ENCODE measurements around the gene LRRC3C.
"Not testable (repeated sequence)": the region's sequence is repeated elsewhere in the genome, so short reads cannot be mapped to it uniquely, and the experiment has no call there.

Gene LRRC3C, protein sequence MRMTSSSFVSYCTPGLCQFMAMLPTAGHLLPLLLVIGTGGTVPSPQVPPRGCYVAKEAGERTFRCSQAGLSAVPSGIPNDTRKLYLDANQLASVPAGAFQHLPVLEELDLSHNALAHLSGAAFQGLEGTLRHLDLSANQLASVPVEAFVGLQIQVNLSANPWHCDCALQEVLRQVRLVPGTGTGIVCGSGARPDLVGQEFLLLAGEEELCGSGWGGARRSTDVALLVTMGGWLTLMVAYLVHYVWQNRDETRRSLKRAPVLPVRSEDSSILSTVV

DNA sequence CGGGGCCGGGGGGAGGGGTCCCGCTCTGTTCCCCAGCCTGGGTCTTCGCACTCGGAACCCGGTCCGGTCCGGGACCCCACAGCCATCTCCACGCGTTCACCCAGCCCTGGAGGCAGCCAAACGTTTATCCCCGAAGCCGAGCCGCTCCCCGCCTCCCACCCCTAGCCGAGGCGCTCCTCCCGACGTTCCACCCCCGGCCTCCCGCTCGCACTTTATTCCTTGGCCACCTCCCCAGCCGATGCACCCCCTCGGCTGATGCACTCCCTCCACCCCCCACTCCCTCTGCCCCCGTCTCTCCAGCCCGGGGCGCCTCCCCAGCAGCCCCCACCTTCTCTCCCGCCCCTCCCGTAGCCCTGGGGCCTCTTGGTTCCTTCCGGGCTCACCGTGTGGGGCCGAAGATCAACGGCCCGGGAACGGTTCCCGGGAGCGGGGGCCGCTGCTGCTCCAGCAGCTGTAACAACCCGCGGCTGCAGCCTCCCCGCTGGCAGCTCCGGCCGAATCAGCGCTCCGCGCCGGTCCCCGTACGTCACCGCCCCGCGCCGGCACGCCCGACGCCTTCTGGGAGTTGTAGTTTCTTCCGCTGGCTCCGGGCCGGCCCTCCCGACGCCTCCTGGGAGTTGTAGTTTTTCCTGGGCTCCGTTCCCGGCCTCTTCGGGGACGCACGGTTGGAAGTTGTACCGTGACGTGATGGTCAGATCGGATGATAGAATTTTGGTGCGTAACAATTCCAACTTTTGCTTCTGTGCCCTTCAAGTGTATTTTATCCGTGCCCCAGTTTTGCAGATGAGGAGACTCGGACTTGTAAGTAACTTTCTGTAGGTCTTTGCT is at the start of gene LRRC3C, which contains the start of gene ORMDL3:
Gene LRRC3C (plus strand): TSS at position 632 of the 828 bp plus-strand sequence. CDS start 13,792 bp downstream, outside the sequence.
Gene ORMDL3 (minus strand): TSS at position 501 of the 828 bp plus-strand sequence. CDS start 3,398 bp downstream, outside the sequence.
- DNase-seq = peak; percentile 73 to 88

GRCh38 chr17:39886102-39886501 is 41.4 kb upstream of the LRRC3C start:
- not testable (repeated sequence) for DNase-seq

DNA sequence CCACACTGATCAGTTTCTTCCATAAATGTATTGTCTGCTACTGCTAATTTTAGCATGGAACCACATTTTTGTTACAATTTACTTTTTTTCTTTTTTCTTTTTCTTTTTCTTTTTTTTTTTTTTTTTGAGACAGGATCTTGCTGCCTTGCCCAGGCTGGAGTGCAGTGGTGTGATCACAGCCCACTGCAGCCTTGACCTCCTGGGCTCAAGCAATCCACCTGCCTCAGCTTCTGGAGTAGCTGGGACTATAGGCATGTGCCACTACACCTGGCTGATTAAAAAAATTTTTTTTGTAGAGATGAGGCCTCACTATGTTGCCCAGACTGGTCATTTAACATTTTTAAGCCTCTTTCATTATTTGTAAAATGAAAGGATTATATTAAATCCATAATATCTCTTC is 40.5 kb upstream of the LRRC3C start:
- no peak for DNase-seq

DNA sequence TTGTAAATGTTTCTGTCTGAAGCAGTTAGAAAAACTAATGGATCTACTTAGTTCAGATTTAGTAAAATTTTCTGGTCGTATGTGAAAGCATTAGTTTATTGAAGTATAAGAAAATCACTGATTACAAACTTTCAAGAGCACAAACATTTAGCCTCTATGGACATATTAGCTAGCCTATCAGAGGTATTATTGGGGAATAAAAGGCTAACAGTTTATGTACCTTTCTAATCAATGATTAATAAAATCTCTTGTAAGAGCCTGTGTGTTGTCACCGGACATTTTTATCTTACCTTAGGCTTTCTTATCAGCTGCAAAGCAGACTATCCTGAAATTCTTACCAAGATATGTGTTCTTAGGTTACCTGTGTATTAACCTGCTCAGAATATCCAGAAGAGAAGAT is 38.3 kb upstream of the LRRC3C start:
- no peak for DNase-seq

DNA sequence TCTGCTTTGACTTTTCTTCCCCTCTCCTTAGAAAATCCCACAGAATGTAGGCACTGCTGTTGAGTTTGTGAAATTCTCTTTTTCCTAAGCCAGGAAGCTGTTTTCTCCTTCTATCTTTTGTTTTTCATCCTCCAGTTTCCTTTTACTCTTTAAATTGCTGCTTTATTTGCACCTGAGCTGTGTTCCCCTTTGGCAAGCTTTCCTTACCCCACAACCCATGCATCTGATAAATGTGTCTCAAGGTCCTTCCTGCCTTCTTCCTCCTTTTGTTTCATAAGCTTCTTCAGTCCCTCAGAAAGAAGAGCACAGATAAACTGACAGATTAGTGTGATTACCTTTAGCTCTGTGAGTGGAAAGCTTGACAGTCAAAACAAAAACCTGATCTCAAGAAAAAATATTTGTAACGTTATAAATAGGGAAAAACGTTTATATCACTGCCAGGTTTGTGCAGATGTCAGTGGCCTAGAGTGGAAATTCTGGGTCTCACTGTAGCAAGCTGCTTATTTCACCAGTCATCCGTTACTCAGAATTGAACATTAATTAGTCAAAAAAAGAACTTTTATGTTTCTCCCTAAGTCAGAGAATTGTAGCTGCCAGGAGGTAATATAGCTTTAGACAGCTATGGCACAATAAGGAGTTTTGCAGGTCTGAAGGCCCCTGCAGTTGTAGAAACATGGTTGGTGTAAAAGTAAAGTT is 32.7 kb upstream of the LRRC3C start:
- DNase-seq = no peak

DNA sequence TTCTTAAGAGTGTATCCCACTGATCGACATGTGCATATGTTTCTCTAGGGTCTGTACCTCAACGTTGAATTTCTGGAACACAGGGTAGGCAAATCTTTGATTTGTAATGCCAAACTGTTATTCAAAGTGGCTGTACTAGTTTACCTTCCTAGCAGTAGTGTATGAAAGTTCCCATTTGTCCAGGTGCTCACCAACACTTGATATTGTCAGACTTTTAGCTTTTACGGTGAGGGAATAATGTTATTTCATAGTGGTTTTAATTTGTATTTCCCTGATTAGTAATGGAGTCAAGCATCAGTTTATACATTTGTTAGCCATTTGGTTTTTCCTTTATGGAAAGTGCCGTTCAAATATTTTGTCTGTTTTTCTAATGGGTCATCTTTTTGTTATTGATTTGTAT is 29.4 kb upstream of the LRRC3C start:
- no peak for DNase-seq

DNA sequence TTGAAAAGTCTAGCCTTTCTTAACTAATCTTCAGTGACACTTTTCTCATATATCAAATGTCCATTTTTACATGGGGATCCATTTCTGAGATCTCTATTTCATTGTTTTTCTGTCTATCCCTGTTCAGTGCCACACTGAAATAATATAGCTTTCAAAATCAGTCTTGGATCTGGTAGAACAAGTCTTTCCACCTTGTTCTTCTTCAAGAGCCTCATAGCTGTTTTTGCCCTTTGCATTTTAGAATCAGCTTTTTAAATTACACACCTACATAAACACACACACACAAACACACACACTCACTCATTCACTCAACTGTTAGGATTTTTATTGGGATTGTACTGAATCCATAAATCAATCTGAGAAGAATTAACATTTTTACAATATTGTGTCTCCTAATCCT is 28.3 kb upstream of the LRRC3C start:
- no peak for DNase-seq

- DNase-seq = not testable (repeated sequence)
Observed at GRCh38 chr17:39902027-39902426, 25.5 kb upstream of the LRRC3C start.

DNA sequence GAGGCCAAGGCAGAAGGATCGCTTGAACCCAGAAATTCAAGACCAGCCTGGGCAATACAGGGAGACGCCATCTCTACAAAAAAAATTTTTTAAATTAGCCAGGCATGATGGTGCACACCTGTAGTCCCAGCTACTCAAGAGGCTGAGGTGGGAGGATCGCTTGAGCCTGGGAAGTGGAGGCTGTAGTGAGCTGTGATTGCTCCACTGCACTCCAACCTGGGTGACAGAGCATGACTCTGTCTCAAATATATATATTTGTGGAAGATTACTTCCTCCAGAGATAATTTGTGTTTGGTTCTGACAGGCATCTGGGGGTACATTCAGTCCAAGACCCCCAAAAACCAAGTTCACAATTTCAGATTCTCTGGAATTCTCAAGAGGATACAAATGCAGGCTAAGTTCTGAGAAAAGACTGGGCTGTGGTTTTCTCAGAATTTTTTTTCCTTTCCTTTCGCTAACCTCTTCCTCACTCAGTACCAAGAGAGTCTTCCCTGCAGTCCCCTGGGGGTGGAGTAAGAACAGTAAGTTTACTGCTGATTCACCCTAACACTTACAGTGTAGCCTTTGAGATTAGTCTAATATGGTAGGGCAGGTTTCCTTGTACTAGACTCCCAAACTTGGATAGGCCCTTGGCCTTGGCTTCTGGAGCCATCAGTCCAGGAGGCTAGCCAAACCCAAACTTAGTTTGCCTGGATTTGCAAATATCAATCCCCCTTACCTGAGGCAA is 24.2 kb upstream of the LRRC3C start:
- DNase-seq = no peak

- DNase-seq = no peak
Observed at GRCh38 chr17:39904990-39905288, 22.6 kb upstream of the LRRC3C start.

DNA sequence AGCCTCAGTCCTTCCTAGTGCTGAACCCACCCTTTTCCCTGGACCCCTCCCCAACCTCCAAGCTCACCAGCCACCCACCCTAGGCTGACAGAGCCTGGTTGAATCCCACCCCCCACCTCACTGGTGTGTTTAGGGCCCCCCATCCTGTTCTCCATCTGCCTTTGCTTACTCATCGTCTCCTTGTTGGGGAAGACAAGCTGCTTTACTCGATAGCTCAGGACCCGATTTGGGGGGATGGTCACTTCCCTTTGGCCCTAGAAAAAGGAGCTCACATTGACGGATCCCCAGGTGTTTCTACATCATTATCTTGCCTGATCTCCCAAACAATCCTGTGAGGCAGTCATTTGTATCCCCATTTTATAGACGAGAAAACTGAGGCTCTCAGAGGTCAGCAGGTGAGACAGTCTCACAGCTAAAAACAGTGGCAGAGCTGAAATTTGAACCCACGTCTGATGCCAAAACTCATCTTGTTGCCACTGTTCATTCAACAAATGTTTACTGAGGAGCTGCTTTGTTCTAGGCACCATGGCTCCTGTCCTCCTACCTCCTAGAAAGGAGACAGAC is 18.7 kb upstream of the LRRC3C start:
- no peak for DNase-seq

GRCh38 chr17:39913989-39914388 is 13.5 kb upstream of the LRRC3C start:
- no peak for DNase-seq

GRCh38 chr17:39915559-39915958 is 12.0 kb upstream of the LRRC3C start:
- no peak for DNase-seq

DNA sequence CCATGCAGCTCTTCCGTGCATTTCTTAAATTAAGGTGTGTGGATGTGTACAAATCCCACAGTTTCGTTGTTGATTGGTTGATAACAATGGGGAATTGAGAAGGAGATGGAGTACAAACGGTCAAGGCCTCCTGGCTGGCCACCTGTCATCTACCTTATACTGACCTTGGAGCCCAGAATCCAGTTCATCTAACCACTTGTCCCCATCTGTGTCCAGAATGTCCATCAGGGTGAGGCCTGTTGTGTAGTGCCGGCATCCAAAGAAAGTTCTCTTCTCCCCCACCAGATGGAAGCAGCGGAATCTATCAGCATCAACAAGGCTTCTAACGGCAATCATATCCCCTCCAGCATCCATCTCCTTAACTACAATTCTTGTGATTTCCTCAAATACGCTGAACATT is 10.6 kb upstream of the LRRC3C start:
- DNase-seq = no peak

DNA sequence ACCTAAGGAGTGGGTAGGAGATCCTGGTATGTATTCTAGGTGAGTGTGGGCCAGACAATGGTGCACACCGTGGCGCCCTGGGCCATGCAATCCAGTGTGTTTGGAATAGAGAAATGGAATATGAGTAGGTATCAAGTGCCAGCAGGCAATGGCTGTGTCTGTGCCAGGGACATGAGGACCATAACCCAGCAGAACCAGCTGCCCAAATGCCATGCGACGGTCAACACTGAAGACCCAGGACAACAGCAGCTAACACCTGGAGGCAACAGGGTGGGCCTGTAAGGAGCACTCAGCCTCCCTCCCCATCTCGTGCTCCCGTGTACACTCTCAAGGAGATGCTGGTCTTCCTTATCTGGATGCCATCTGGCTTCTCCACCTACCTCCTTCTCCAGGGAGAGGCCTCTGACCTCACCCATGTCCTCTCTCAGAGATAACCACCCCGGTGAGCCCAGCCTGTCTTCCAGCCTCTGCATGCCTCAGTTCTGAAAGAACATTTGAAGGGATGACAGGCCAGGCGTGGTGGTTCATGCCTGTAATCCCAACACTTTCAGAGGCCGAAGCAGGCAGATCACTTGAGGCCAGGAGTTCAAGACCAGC is 8.3 kb upstream of the LRRC3C start:
- no peak for DNase-seq

- DNase-seq = no peak
Observed at GRCh38 chr17:39920218-39921210, 7.0 kb upstream of the LRRC3C start.

GRCh38 chr17:39921323-39921722 is 6.2 kb upstream of the LRRC3C start:
- no peak for DNase-seq

- DNase-seq = no peak
Observed at GRCh38 chr17:39922006-39922405, 5.5 kb upstream of the LRRC3C start.

GRCh38 chr17:39923230-39923629 is 4.3 kb upstream of the LRRC3C start:
- DNase-seq = no peak

DNA sequence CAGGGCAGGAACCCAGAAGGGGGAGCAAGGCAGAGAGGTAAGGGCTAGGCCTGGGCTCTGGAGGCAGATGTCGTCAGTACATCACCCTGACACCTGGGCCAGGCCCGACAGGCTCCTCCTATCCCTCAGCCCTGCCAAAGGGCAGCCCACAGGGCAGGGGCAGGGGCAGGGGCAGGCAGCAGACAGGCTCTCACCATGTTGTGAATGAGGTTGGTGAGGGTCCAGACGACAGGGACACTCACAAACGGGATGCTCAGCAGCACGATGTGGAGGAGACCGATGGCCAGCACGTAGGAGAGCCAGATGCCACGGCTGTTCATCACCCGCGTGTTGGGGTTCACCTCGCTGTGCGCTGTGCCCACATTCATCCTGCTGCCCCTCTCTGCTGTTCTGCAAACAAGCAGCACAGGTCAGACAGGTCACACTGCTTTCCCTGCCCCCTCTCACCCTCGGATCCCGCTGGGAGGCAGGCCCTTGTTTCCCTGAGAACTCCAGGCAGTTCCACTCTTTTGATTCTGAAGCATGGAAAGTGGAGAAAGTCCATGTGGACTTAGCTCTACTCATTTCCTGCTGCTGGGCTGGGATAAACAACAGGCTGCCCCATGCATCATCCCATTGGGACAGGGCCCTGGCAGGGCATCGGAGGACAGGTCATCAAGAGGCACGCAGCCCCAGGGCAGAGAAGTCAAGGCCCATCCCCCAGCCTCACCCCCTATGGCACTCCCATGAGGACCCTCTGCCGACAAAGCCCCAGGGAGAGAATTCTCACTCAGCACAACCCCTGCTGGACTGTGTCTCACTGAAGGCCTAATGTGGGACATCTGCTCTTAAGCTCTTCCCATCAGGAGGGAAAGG is 3.5 kb upstream of the LRRC3C start:
- DNase-seq = no peak

Data from NCI-H1930 (cell line).